Stimulated activated CD4-positive, alpha-beta T cell treated with anti-CD3 and anti-CD28 coated beads, Interleukin-2, amount 100 ng/mL, for 48 hours (primary cell): ENCODE data around the gene NHS.

ENCODE experiments used
- DNase-seq, 2 donors: peaks; one replicate each; pipeline ENCODE4 v3.0.0-alpha.2; 2020

The NHS gene

GRCh38 chrX:17374619-17375366 is at the start of gene NHS:
TSS of gene NHS (plus strand) at chrX:17375200. CDS start at chrX:17375758, 558 bp downstream.
- DNase-seq: no peak

- no peak for DNase-seq
These were observed 46.2 kb upstream of the NHS start for GRCh38 chrX:17328837-17329236.

GRCh38 chrX:17336377-17336776 is 38.6 kb upstream of the NHS start:
- no peak for DNase-seq

GRCh38 chrX:17355976-17356375 is 19.0 kb upstream of the NHS start:
- no peak for DNase-seq

- DNase-seq: no peak
These were observed 15.5 kb upstream of the NHS start for GRCh38 chrX:17359500-17359899.

GRCh38 chrX:17361620-17362019 is 13.4 kb upstream of the NHS start:
- DNase-seq: no peak

- no peak for DNase-seq
These were observed 7.0 kb upstream of the NHS start for GRCh38 chrX:17368002-17368401.

GRCh38 chrX:17369309-17369708 is 5.7 kb upstream of the NHS start:
- no peak for DNase-seq

GRCh38 chrX:17370191-17370590 is 4.8 kb upstream of the NHS start:
- DNase-seq: no peak

GRCh38 chrX:17372052-17372451 is 2.9 kb upstream of the NHS start:
- DNase-seq: no peak

GRCh38 chrX:17373337-17373736 is 1.7 kb upstream of the NHS start:
- no peak for DNase-seq

- DNase-seq: no peak
These were observed 302 bp downstream of the NHS start for GRCh38 chrX:17375367-17375636.

- DNase-seq: no peak
These were observed 834 bp downstream of the NHS start for GRCh38 chrX:17375637-17376430.

- no peak for DNase-seq
These were observed 1.6 kb downstream of the NHS start for GRCh38 chrX:17376431-17377077.

GRCh38 chrX:17377091-17377717 is 2.2 kb downstream of the NHS start:
- DNase-seq: no peak

- DNase-seq: no peak
These were observed 2.8 kb downstream of the NHS start for GRCh38 chrX:17377795-17378194.

GRCh38 chrX:17380221-17380620 is 5.2 kb downstream of the NHS start:
- no peak for DNase-seq

- no peak for DNase-seq
These were observed 15.4 kb downstream of the NHS start for GRCh38 chrX:17390419-17390850.

GRCh38 chrX:17395154-17395553 is 20.2 kb downstream of the NHS start:
- DNase-seq: no peak

GRCh38 chrX:17397074-17397473 is 22.1 kb downstream of the NHS start:
- DNase-seq: no peak

- DNase-seq: no peak
These were observed 28.2 kb downstream of the NHS start for GRCh38 chrX:17403189-17403691.

GRCh38 chrX:17403972-17404371 is 29.0 kb downstream of the NHS start:
- no peak for DNase-seq

- no peak for DNase-seq
These were observed 30.4 kb downstream of the NHS start for GRCh38 chrX:17405225-17405969.
